WTC11 (cell line): ENCODE results near the gene UBE2N.

Source experiments
- NR1H2 ChIP-seq: sonication (generic); formaldehyde crosslinking; IDR thresholded peaks from 2 replicates; pipeline ENCODE4 v1.9.0; 2021; ENCODE audit warnings: mild to moderate bottlenecking, moderate library complexity, missing genetic modification reagents
- TF ChIP-seq, protein P1 (sequence below): fragments of 250-450 bp; sonication (Bioruptor Pico); IDR thresholded peaks from 2 replicates; pipeline ENCODE4 v2.1.2; 2022; ENCODE audit warnings: mild to moderate bottlenecking, moderate library complexity

DNA sequence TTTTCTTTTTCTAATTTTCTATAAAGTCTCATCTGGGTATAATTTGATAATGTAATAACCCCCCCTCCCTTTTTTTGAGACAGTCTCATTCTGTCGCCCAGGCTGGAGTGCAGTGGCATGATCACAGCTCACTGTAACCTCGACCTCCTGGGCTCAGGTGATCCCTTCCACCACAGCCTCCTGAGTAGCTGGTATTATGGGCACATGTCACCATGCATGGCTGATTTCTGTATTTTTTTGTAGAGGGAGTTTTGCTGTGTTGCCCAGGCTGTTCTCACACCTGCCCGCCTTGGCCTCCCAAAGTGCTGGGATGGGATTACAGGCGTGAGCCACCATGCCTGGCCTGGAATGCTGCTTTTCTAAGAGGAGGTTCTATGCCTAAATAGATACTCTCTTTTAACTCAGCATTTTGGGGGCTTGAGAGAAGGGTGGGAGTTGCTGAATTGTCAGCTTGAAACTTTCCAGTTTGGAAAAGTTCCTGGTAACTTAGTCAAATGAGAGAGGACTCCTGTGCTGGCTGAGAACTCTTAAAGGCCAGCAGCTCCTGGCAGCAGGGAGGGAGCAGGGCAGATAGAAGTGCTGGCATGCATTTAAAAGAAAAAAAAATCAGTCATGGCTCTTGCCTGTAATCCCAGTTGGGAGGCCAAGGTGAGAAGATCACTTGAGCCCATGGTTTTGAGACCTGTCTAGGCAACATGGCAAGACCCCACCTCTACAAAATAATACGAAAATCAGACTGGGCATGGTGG is 51.0 kb downstream of the UBE2N start:
- TF ChIP-seq, protein P1, sequence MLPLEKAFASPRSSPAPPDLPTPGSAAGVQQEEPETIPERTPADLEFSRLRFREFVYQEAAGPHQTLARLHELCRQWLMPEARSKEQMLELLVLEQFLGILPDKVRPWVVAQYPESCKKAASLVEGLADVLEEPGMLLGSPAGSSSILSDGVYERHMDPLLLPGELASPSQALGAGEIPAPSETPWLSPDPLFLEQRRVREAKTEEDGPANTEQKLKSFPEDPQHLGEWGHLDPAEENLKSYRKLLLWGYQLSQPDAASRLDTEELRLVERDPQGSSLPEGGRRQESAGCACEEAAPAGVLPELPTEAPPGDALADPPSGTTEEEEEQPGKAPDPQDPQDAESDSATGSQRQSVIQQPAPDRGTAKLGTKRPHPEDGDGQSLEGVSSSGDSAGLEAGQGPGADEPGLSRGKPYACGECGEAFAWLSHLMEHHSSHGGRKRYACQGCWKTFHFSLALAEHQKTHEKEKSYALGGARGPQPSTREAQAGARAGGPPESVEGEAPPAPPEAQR (CRISPR knock-in tag) = no peak
- TF ChIP-seq NR1H2 (CRISPR knock-in tag) = no peak
